GM19238 (cell line): ENCODE results near the gene HRAS.

Source experiments
- DNase-seq: peaks from one replicate; pipeline ENCODE4 v3.0.0; 2011; ENCODE audit warnings: low spot score; ENCODE audit not compliant: insufficient read length

HRAS gene

GRCh38 chr11:567629-568292 is 32.4 kb upstream of the HRAS start:
- DNase-seq = no peak

GRCh38 chr11:567011-567628 is 31.7 kb upstream of the HRAS start:
- DNase-seq = no peak

- no peak for DNase-seq
Observed at GRCh38 chr11:565921-566509, 30.6 kb upstream of the HRAS start.

GRCh38 chr11:563812-564578 is 28.6 kb upstream of the HRAS start:
- no peak for DNase-seq

- no peak for DNase-seq
Observed at GRCh38 chr11:563066-563811, 27.9 kb upstream of the HRAS start.

GRCh38 chr11:562046-562645 is 26.8 kb upstream of the HRAS start:
- DNase-seq = no peak

- DNase-seq = peak; percentile 63
Observed at GRCh38 chr11:561148-562003, 26.0 kb upstream of the HRAS start.

GRCh38 chr11:560305-561147 is 25.1 kb upstream of the HRAS start, which contains the start of the genes LMNTD2 and RASSF7:
TSS of gene LMNTD2 (minus strand) at chr11:560738. CDS start at chr11:560716, 22 bp downstream.
TSS of gene RASSF7 (plus strand) at chr11:560970. CDS start at chr11:561769, 799 bp downstream.
- DNase-seq = peak; percentile 100

- DNase-seq = no peak
Observed at GRCh38 chr11:559712-560304, 24.4 kb upstream of the HRAS start.

GRCh38 chr11:559020-559620 is 23.7 kb upstream of the HRAS start:
- DNase-seq = no peak

GRCh38 chr11:558503-558902 is 23.1 kb upstream of the HRAS start:
- DNase-seq = no peak

GRCh38 chr11:557328-558132 is 22.2 kb upstream of the HRAS start:
- DNase-seq = no peak

- DNase-seq = no peak
Observed at GRCh38 chr11:556662-557256, 21.4 kb upstream of the HRAS start.

- DNase-seq = no peak
Observed at GRCh38 chr11:555780-556661, 20.6 kb upstream of the HRAS start.

GRCh38 chr11:555227-555779 is 19.9 kb upstream of the HRAS start:
- DNase-seq = no peak
